Hematopoietic multipotent progenitor cell (in vitro differentiated cells): ENCODE data around the gene DDR2. TPM values are rescaled to one million over a fixed set of nuclear protein-coding genes. Genes with fewer than 3 reads are reported as not detected.

Source experiments
- DNase-seq, 3 donors: peaks; one replicate each; pipeline ENCODE4 v3.0.0-alpha.2; 2011 to 2015; ENCODE audit warnings: low read depth in 2 of 3, low spot score in 2 of 3
- total RNA-seq: library from RNA; depleted of rRNA; stranded (reverse); fragments of >200 nt; gene quantifications from one replicate; pipeline ENCODE4 v1.2.3, GENCODE V29; 2012

The DDR2 gene
- total RNA-seq, 1 donor, result 0.27 TPM

GRCh38 chr1:162670928-162671663 lies 38.8 kb downstream of the DDR2 start:
- no peak for DNase-seq

DNA sequence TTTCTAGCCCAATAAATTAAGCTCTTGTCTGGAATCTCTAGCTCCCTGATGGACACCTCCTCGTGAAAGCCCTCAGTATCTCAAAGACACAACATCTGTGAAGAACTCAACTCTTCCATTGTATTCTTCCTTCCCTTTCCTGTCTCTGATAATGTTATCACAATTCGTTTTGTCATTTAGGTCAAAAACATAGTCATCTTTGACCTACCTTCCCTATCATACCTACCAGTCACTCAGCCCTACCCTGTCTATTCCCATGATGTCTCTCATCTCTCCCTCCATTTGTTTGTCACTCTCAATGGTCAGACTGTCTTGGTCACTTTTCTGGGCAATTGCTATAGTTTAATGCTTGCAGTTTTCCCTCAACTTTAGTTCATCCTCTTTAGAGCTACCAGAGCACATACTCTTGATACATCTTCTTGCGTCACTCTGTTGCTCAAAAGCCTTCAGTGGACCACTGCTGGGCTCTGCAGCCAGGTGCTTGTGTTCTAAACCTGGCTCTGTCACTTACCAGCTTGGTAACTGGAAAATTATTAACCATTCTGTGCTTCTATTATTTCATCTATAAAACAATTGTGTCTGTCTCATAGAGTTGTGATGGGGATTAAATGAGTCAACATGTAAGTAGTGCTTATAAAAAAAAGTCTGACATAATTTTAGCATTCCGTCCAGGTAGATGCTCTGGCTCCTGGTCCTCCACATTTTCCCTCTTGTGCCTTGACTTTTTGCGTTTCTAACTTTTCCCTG lies 39.6 kb downstream of the DDR2 start:
- DNase-seq, result no peak

DNA sequence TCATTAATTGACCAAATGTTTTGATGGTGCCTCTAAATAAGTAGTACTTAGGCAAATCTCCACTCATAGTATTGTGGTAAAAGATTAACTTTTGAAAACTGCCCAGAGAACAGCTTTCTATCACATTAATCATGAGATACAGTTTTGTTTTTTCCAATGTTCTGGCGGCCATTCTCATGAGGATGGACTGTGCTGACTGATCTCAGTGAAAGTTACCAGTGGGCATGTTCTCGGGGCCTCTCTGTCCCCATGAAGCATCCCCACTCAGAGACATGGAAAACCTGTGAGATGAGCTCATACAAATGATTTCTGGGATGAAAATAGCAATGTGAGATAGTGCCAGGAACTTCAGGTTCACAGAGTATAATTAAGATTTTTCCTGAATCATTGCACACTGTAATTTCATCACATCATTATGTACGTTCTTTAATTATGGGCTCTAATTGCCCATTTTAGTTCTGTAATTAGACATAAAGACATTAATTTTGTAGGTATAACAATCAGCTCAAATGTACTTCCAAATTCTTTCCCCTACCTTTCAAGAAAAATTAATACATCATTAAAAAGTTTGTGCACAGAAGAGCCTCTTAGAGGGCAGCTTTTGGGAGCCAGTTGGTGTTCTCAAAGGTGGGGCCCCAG lies 40.5 kb downstream of the DDR2 start:
- no peak for DNase-seq

DNA sequence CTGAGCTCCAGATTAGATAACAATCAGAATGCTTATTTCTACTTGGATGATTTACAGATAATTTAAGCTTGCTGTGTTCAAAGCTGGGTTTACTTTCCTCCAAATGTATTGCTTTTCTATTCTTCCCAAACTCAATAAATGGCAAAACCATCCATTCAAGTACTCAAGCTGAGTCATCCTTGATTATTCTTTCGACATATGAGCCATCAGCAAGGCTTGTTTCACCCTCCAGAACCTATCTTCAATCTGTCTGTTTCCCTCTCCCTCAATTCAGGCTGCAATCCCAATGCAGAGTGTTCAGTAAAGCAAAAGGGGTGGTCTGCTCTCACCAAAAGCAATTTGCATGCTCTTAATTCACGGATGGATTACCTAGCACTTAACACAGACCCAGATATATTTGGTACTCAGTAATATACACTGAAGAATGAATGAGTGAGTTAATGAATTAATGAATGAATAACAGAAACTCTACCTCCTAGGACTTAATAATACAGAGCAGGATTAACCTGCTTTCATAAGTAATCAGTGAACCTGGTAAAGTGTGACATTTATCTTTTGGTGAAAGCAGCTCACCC lies 41.9 kb downstream of the DDR2 start:
- no peak for DNase-seq

GRCh38 chr1:162676087-162676486 lies 43.8 kb downstream of the DDR2 start:
- DNase-seq, result no peak

DNA sequence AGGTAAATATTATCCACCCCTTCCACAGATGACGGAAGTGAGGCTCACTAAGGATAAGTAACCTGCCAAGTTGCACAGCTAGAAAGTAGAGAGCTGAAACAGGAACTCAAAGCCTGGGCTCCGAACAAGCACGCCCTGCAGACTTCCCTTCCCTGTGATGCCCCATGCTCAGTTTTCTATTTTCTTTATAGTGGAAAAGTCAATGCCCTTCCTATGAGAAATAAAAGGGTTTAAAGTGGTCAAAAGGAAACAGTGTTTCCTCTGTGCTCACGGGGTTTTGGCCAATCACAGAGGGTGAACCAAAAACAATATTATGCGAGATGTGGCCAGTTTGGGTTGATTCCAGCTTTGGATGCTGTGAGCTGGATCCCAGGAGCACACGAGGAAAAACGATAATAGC lies 44.5 kb downstream of the DDR2 start:
- no peak for DNase-seq

DNA sequence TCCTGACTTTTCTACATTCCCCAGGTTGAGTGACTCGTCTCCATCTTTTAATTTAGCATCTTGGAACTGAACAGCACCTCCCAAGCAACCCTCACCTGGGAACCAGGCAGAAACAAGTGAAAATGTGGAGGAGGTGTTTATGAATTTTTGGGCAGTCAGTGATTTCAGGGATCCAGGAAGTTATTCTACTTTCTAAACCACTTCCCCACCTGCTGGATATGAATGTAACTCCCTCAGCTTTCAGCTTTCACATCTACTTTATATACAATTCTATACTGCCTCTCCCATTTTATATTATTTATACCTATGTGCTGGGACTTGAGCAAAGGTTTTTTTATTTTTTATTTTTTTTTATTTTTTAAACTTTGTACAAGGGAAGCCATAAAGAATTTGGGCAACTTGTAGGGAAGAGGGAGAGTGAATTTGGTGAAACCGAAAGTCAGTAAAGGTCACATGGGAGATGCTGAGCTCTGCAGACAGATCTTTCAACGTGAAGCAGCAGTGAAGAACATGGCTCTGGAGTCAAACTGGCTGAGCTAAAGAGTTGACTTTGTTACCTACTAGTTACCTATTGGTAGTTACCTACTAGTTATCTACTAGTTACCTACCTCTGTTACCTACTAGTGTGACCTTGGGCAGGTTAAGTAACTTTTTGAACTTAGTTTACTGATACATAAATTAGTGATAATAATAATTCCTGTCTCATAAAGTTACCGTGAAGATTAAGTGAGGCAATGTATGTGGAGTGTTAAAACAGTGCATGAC lies 45.5 kb downstream of the DDR2 start:
- DNase-seq, result no peak

- no peak for DNase-seq
Observed at GRCh38 chr1:162678439-162678838, 46.2 kb downstream of the DDR2 start.

DNA sequence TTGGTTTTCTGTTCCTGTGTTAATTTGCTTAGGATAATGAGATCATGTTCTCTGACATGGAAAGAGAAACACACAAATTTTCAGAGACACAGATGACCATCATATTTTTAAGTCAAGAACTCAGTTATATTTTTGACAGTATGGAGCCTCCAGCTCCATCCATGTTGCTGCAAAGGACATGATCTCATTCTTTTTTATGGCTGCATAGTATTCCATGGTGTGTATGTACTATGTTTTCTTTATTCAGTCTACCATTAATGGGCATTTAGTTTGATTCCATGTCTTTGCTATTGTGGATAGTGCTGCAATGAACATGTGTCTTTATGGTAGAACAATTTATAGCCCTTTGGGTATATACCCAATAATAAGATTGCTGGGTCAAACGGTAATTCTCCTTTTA lies 47.0 kb downstream of the DDR2 start:
- DNase-seq, result no peak

GRCh38 chr1:162680419-162681121 lies 48.3 kb downstream of the DDR2 start:
- no peak for DNase-seq

DNA sequence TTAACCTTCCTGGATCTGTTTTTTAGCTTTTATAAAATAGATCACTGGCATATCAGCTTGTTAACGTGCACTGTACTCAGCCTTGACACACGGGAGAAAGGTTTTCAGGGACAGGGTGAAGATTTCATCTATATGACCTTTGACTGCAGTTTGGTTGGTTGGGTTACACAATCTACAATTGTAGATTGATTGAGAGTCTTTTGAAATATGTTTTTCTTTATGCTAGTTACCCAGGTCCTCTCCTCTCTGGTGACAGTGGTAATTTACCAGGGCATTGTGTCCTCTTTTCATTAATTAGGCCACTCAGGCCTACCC lies 48.8 kb downstream of the DDR2 start:
- DNase-seq, result no peak

- DNase-seq, result no peak
Observed at GRCh38 chr1:162682013-162682419, 49.8 kb downstream of the DDR2 start.

DNA sequence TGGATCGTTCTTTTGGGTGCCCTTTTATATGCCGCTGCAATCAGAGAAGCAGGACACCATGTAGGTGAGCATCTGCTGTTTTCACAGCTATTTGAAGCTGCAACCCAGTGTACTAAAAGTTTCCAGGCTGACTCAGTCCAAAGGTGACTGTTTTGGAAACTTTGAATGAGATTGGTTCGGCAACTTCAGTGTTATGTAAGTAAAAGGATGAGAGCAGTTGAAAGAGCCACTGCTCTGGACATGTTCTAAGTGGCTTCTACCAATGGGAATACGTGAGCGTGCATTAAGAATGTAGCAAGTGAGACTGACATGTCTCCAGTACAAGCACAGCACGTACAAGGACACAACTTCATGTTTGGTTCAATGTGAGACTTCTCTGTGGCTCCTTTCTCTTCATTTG lies 55.6 kb downstream of the DDR2 start:
- no peak for DNase-seq

- no peak for DNase-seq
Observed at GRCh38 chr1:162688521-162688920, 56.3 kb downstream of the DDR2 start.

GRCh38 chr1:162688931-162689330 lies 56.7 kb downstream of the DDR2 start:
- DNase-seq, result no peak

GRCh38 chr1:162689745-162690671 lies 57.7 kb downstream of the DDR2 start:
- no peak for DNase-seq

- no peak for DNase-seq
Observed at GRCh38 chr1:162690672-162691434, 58.6 kb downstream of the DDR2 start.

- DNase-seq, result no peak
Observed at GRCh38 chr1:162691999-162692575, 59.8 kb downstream of the DDR2 start.
